Measurements from ENCODE around the gene GNPAT. TPM values are rescaled to one million over a fixed set of nuclear protein-coding genes. Genes with fewer than 3 reads are reported as not detected.
A peak's percentile ranks its signal among the peaks of the same experiment; 100 is the strongest.
"Not testable (repeated sequence)": the region's sequence is repeated elsewhere in the genome, so short reads cannot be mapped to it uniquely, and the experiment has no call there.

The GNPAT gene
- polyA plus RNA-seq, 3 donors from 2014 or later = 24.4 to 35.3 (median 33.6) TPM

DNA sequence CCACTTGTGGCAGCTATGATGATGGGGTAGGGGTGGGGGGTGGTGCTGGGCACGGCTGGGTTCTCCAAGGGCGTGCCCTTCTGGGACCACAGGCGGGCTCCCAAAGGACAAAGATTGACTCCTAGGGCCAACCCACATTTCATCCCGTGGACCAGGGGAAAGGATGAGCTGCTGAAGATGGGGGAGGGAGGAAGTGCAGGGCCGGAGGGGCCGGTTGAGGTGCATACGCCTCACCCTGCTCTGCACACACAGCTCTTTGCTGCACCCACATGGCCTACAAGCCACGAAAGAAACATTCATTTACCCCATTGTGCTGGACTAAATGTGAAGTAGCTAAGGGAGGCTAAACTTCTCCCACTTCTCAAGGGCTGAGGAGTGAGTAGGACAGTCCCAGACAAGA is 34.2 kb upstream of the GNPAT start:
- no peak for DNase-seq
- no peak overlapping the region for H3K4me3 Mint-ChIP-seq
- no peak overlapping the region for H3K27ac Mint-ChIP-seq
- H3K36me3 Mint-ChIP-seq = no peaks in the 10 kb centered on the region
- H3K9me3 Mint-ChIP-seq = no peaks in the 10 kb centered on the region
- H3K4me1 Mint-ChIP-seq = peaks cover 5 to 8% of the 10 kb centered on the region in 2 donors
- H3K27me3 Mint-ChIP-seq (ENCODE audit: low read depth in 3 of 3) = peaks cover 0 to 4% (median 4%) of the 10 kb centered on the region in 3 donors

DNA sequence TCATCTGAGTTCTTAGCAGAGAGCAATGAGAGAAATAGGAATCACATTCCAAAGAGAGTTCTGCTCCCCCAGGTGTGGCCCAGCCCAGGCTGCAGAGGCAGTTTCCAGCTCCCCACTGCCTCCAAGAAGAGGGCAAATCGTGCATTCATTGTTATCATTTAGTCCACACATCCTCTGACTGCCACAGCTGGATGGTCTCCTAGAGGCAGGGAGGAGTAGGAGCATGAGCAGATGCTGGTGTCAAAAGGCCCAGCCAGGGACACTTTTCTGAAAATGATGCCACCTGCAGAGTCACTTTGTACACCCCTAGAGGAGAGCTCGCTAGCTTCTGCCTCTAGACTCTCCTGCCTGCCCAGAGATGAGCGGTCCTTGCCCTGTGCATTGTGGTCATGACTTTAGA is 33.6 kb upstream of the GNPAT start:
- Mint-ChIP-seq H3K9me3 (no peaks in the 10 kb centered on the region), H3K4me1 (peaks cover 5 to 8% of the 10 kb centered on the region in 2 donors), H3K36me3 (no peaks in the 10 kb centered on the region), H3K27ac (no peak overlapping the region), H3K4me3 (no peak overlapping the region), H3K27me3 (ENCODE audit: low read depth in 3 of 3) (peaks cover 0 to 4% (median 4%) of the 10 kb centered on the region in 3 donors)
- no peak for DNase-seq

DNA sequence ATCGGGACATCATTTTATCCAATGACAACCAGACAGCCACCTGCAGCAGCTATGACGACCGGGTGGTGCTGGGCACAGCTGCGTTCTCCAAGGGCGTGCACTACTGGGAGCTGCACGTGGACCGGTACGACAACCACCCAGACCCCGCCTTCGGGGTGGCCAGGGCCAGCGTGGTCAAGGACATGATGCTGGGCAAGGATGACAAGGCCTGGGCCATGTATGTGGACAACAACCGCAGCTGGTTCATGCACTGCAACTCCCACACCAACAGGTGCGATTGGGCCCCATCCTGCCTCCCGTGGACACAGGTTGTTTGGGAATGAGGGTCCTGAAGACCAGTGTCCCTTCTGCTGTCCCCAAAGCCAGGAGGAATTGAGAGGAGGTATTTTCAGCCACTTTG is 32.0 kb upstream of the GNPAT start:
- H3K27me3 Mint-ChIP-seq (ENCODE audit: low read depth in 3 of 3) = peaks cover 0 to 4% (median 0%) of the 10 kb centered on the region in 3 donors
- no peak overlapping the region for H3K27ac Mint-ChIP-seq
- no peaks in the 10 kb centered on the region for H3K9me3 Mint-ChIP-seq
- no peak overlapping the region for H3K4me3 Mint-ChIP-seq
- DNase-seq = no peak
- no peaks in the 10 kb centered on the region for H3K36me3 Mint-ChIP-seq
- peaks cover 5 to 8% of the 10 kb centered on the region in 2 donors for H3K4me1 Mint-ChIP-seq

DNA sequence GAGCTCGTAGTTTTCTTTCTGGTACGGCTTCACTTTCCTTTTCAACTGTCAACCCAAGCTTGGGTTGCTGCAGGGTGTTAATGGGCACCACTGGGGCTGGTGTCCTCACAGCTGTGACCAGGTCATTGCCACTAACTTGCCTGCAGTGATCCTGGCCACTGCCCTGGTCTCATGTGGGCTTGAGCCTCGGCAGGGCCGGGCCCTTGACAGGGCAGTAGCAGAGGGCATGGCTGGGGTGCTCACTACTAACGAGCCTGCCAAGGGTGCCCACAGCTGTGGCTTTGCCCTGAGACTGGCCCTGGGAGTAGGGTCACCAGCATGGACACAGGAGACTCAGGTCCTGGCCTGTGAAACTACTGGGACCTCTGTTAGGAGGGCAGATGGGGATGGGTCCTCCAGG is 31.5 kb upstream of the GNPAT start:
- Mint-ChIP-seq H3K9me3 (no peaks in the 10 kb centered on the region), H3K27ac (no peak overlapping the region), H3K36me3 (no peaks in the 10 kb centered on the region), H3K27me3 (ENCODE audit: low read depth in 3 of 3) (peaks cover 0 to 2% (median 0%) of the 10 kb centered on the region in 3 donors), H3K4me1 (peaks cover 5 to 8% of the 10 kb centered on the region in 2 donors), H3K4me3 (no peak overlapping the region)
- DNase-seq = no peak

GRCh38 chr1:231210126-231210525 is 30.9 kb upstream of the GNPAT start:
- no peak overlapping the region for H3K27ac Mint-ChIP-seq
- no peaks in the 10 kb centered on the region for H3K36me3 Mint-ChIP-seq

DNA sequence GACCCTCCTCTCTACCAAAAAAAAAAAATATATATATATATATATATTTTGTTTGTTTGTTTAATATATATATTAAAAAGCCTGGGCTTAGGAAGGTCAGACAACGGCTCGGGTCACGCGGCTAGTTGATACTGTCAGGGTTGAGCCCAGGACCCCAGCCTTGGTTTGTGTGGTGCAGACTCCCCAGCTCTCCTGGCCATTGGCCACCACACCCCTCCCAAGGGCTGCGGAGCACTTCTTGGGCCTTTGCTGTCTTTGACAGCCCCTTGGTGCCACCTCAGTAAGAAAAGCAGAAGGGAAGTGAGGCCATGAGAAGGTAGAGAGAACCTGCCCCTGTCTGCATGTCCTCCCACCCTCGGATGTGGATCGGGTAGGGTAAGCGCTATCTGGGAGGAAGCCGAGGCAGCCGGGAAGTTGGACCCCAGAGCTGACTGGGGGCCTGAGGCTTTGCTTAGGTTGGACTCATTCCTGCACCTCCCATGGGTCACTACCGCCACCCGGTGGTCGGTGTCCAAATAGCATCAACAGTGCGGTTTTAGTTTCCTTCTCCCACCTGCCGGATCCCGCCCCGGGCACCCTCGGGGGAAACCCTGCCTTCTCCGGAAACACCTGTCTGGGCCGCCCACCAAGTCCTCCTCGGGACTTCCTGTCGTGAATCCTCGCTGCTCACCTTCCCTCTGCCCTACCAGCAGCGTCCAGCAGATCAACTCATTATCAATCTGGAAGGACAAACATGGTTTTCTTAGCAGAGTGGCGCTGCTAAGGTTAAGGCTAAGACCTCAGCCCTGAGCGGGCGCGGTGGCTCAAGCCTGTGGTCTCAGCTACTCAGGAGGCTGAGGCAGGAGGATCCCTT is 29.8 kb upstream of the GNPAT start:
- no peaks in the 10 kb centered on the region for H3K36me3 Mint-ChIP-seq
- peak overlapping the region; percentile 77 to 92 (median 90) for H3K4me3 Mint-ChIP-seq
- DNase-seq = peak; percentile 73 to 76 (median 74)
- H3K27ac Mint-ChIP-seq = peak overlapping the region in 2 of 6 donors; percentile 7 to 88
- peaks cover 0 to 2% (median 0%) of the 10 kb centered on the region in 3 donors for H3K27me3 Mint-ChIP-seq (ENCODE audit: low read depth in 3 of 3)
- H3K4me1 Mint-ChIP-seq = peaks cover 5 to 8% of the 10 kb centered on the region in 2 donors
- H3K9me3 Mint-ChIP-seq = peaks cover 0 to 2% (median 0%) of the 10 kb centered on the region in 6 donors

More at GRCh38 chr1:231210126-231210525, 30.9 kb upstream of the GNPAT start:
- H3K4me3 Mint-ChIP-seq = no peak overlapping the region
- no peak for DNase-seq
- peaks cover 5 to 8% of the 10 kb centered on the region in 2 donors for H3K4me1 Mint-ChIP-seq
- H3K27me3 Mint-ChIP-seq (ENCODE audit: low read depth in 3 of 3) = peaks cover 0 to 2% (median 0%) of the 10 kb centered on the region in 3 donors
- no peaks in the 10 kb centered on the region for H3K9me3 Mint-ChIP-seq

DNA sequence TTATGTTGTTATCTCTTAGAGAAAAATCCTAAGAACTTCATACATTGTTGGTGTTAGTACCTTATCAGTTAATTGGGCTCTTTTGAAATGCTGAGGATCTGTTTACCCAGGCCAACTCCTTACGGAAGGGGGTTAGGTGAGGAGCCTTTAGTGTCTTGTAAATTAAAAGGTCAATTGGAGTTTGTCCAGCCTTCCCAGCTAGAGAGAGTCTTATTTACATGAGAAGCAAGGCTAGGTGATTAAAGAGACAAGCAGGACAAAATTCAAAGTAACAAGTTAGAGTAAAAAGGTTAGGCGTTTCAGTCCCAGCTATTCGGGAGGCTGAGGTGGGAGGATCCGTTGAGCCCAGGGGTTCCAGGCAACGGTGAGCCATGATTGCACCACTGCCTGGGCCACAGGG is 28.7 kb upstream of the GNPAT start:
- not testable (repeated sequence) for H3K4me1 Mint-ChIP-seq; H3K27ac Mint-ChIP-seq; H3K27me3 Mint-ChIP-seq (ENCODE audit: low read depth in 3 of 3); H3K36me3 Mint-ChIP-seq; H3K9me3 Mint-ChIP-seq; DNase-seq
- H3K4me3 Mint-ChIP-seq = peak overlapping the region in 1 of 5 donors; percentile 18

DNA sequence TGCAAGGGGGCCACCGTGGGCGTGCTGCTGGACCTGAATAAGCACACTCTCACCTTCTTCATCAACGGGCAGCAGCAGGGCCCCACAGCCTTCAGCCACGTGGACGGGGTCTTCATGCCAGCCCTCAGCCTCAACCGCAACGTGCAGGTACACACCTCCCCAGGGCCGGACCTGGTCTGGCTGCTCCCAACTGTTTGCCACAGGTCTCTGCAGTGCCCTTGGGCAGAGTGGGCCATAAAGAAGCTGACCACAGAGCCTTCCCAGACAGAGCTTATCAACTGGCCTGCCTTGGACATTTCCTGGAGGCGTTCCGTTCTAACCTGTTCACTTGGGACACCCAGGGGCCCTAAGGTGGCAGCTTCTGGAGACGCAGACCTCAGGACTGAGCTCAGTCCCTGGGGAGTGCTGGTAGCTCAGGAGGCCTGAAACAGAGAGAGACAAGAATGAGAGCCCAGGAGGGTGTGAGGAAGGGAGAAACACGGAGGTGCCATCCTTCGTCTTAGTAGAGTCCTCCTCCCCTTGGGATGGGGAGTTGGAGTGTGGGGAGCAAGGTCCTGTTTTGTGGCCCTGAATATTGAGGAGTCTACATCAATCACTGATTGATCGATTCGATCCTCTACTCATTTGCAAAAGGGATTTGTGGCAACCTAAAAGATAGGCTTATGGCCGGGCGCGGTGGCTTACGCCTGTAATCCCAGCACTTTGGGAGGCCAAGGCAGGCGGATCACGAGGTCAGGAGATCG is 27.0 kb upstream of the GNPAT start:
- no peak overlapping the region for H3K27ac Mint-ChIP-seq
- DNase-seq = no peak
- H3K4me1 Mint-ChIP-seq = peaks cover 5 to 8% of the 10 kb centered on the region in 2 donors
- peaks cover 0 to 5% (median 0%) of the 10 kb centered on the region in 3 donors for H3K27me3 Mint-ChIP-seq (ENCODE audit: low read depth in 3 of 3)
- peaks cover 0 to 2% (median 0%) of the 10 kb centered on the region in 6 donors for H3K9me3 Mint-ChIP-seq
- H3K36me3 Mint-ChIP-seq = no peaks in the 10 kb centered on the region
- H3K4me3 Mint-ChIP-seq = no peak overlapping the region

- DNase-seq = no peak
- Mint-ChIP-seq H3K9me3 (peaks cover 0 to 2% (median 0%) of the 10 kb centered on the region in 6 donors), H3K4me3 (no peak overlapping the region)
These were observed 25.9 kb upstream of the GNPAT start for GRCh38 chr1:231214918-231215680.

DNA sequence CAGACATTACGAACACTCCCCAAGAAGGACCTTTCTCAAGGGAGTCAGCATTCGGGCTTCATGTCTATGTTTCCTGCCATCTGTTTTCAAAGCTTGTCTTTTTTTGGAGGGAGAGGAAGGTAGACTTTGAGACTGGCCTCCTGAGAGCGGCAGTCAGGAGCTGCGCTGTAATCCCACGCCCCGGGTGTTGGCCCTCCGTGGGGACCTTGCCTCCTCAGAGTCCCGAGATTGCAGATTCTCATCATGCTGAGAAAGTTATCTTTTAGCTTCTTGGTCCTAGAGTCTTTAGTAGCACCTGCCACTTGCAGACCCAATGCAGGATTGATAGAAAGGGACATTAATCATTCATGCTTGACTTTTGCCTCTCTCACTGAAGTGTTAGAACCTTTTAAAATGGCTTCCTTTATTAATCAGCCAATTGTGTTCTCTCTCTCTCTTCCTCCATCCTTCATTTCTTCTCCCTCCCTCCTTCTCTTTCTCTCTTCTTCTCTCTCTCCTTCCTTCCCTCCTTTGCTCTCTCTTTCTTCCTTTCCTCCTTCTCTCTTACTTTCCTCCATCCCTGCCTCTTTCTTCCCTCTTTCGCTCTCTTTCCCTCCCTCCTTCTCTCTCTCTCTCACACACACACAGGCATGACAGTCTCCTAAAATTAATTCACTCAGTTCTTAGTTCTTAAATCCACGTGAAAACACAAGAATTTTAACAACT is 25.2 kb upstream of the GNPAT start:
- no peak overlapping the region for H3K4me3 Mint-ChIP-seq
- H3K27ac Mint-ChIP-seq = peak overlapping the region in 1 of 6 donors; percentile 26
- DNase-seq = no peak
- H3K27me3 Mint-ChIP-seq (ENCODE audit: low read depth in 3 of 3) = peaks cover 0 to 5% (median 0%) of the 10 kb centered on the region in 3 donors
- H3K9me3 Mint-ChIP-seq = peaks cover 0 to 2% (median 0%) of the 10 kb centered on the region in 6 donors
- no peaks in the 10 kb centered on the region for H3K36me3 Mint-ChIP-seq
- peaks cover 5 to 8% of the 10 kb centered on the region in 2 donors for H3K4me1 Mint-ChIP-seq

More at GRCh38 chr1:231214918-231215680, 25.9 kb upstream of the GNPAT start:
- H3K4me1 Mint-ChIP-seq = peaks cover 5 to 8% of the 10 kb centered on the region in 2 donors
- no peak overlapping the region for H3K27ac Mint-ChIP-seq
- peaks cover 0 to 5% (median 0%) of the 10 kb centered on the region in 3 donors for H3K27me3 Mint-ChIP-seq (ENCODE audit: low read depth in 3 of 3)
- H3K36me3 Mint-ChIP-seq = no peaks in the 10 kb centered on the region

GRCh38 chr1:231216498-231216897 is 24.5 kb upstream of the GNPAT start:
- peaks cover 0 to 2% (median 0%) of the 10 kb centered on the region in 6 donors for H3K9me3 Mint-ChIP-seq
- H3K27ac Mint-ChIP-seq = no peak overlapping the region
- H3K4me3 Mint-ChIP-seq = no peak overlapping the region
- no peak for DNase-seq
- peaks cover 0 to 4% (median 0%) of the 10 kb centered on the region in 3 donors for H3K36me3 Mint-ChIP-seq
- peaks cover under 1 to 3% of the 10 kb centered on the region in 2 donors for H3K4me1 Mint-ChIP-seq
- H3K27me3 Mint-ChIP-seq (ENCODE audit: low read depth in 3 of 3) = peaks cover 0 to 5% (median 0%) of the 10 kb centered on the region in 3 donors

DNA sequence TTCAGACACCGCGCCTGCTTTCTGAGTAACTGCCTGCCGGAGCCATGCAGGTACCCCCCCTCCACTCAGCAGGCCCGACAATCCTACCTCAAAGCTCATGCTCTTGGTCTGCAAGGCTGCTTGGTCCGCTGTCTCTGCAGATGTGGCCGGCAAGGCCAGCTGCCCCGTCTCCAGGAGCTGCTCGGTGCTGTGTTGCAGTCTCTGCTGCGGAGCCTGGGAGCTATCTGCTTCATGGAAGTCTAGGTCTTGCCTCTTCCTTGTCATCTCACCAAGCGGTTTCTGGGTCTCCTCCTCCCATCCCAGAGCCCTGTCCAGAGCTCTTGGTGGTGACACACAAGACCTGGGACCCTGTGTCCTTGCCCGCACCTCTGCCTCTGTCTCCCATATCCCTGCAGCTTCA is 24.0 kb upstream of the GNPAT start:
- H3K27ac Mint-ChIP-seq = no peak overlapping the region
- no peak for DNase-seq
- H3K9me3 Mint-ChIP-seq = peaks cover 0 to 2% (median 0%) of the 10 kb centered on the region in 6 donors
- H3K4me3 Mint-ChIP-seq = no peak overlapping the region
- H3K27me3 Mint-ChIP-seq (ENCODE audit: low read depth in 3 of 3) = peaks cover 0 to 5% (median 0%) of the 10 kb centered on the region in 3 donors
- peaks cover 0 to 5% (median 0%) of the 10 kb centered on the region in 3 donors for H3K36me3 Mint-ChIP-seq
- H3K4me1 Mint-ChIP-seq = no peaks in the 10 kb centered on the region

DNA sequence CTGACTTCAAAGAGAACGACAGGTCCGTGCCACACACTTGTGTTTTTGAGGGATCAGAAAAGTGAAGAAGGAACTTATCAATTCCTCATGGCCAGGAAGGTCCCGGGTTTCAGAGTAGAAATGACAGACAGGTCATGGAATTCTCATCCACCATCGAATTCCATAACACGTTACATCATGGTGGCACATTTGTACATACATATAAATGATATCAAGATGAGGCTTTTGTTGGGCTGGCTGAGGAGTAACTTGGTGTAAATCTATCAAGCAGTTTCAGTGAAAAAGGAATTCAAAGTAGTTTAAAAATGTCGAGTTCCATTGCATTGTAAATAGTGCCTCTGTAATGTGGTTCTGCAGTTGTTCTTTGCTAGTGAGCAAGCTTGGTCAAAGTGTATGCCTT is 22.9 kb upstream of the GNPAT start:
- Mint-ChIP-seq H3K4me1 (no peaks in the 10 kb centered on the region), H3K36me3 (peaks cover 0 to 8% (median 0%) of the 10 kb centered on the region in 3 donors), H3K27ac (no peak overlapping the region), H3K9me3 (peaks cover 0 to 2% (median 0%) of the 10 kb centered on the region in 6 donors), H3K27me3 (ENCODE audit: low read depth in 3 of 3) (peaks cover 0 to 5% (median 0%) of the 10 kb centered on the region in 3 donors), H3K4me3 (no peak overlapping the region)
- DNase-seq = no peak

Measured in immature natural killer cell (primary cell).